K562 (cell line): ENCODE data around the gene LRRC4. TPM values are rescaled to one million over a fixed set of nuclear protein-coding genes. Genes with fewer than 3 reads are reported as not detected.

Experiments used
- polyA plus RNA-seq, 8 experiments: library from polyadenylated mRNA; depleted of rRNA in 4 of 8; stranded (reverse) in 5 of 8; unstranded in 3 of 8; fragments of >200 nt; fragmentation: Nextera tagmentation in 2 of 8; fragmentation: Illumina TruSeq in 1 of 8; extraction: Ambion mirVana in 2 of 8; extraction: Trizol in 1 of 8; gene quantifications; 2 replicates each; pipeline versions ENCODE4 v1.2.1 to v1.2.3, GENCODE V29; 2011 to 2014; ENCODE audit warnings: inconsistent platforms in 1 of 8, missing spikeins in 1 of 8
- total RNA-seq, 7 experiments: library from RNA; depleted of rRNA in 6 of 7; stranded (reverse); fragments of >200 nt in 6 of 7; fragmentation: Illumina TruSeq in 2 of 7; extraction: Trizol in 2 of 7; gene quantifications; 2 replicates each; pipeline versions ENCODE4 v1.2.1 to v1.2.3, GENCODE V29; 2011 to 2021; ENCODE audit warnings: low replicate concordance in 1 of 7

Gene LRRC4
- total and polyA plus RNA-seq, 9 of the 15 experiments (the other 6 are each of a cell fraction or from before 2014, with no cell fraction given) = 0.04 to 0.11 TPM; not detected in 7

Other genes starting within 250 kb of the LRRC4 start
- gene LEP, start 209.8 kb upstream of the LRRC4 start, total RNA-seq (2014; rRNA removed) = not detected in 2 replicates
- not detected in 2 replicates for gene LEP, start 209.8 kb upstream of the LRRC4 start, total RNA-seq (2014; rRNA removed; fragmentation: Illumina TruSeq; extraction: Trizol)
- gene LEP, start 209.8 kb upstream of the LRRC4 start, total RNA-seq (2015; rRNA removed; fragmentation: Illumina TruSeq; extraction: Trizol) = not detected in 2 replicates
- gene LEP, start 209.8 kb upstream of the LRRC4 start, total RNA-seq (2021) = not detected in 2 replicates
- not detected in 2 replicates for gene LEP, start 209.8 kb upstream of the LRRC4 start, polyA plus RNA-seq (2011; rRNA removed)
- gene LEP, start 209.8 kb upstream of the LRRC4 start, polyA plus RNA-seq (2014; fragmentation: Illumina TruSeq; extraction: Trizol) = not detected in 2 replicates
- gene LEP, start 209.8 kb upstream of the LRRC4 start, polyA plus RNA-seq (2014; fragmentation: Nextera tagmentation; extraction: Ambion mirVana) = not detected
- not detected in 2 replicates for gene LEP, start 209.8 kb upstream of the LRRC4 start, polyA plus RNA-seq (2014; rRNA removed)